GF-D8 (cell line): ENCODE measurements around the gene ATG7.
"Not testable (repeated sequence)": the region's sequence is repeated elsewhere in the genome, so short reads cannot be mapped to it uniquely, and the experiment has no call there.

ENCODE experiments used
- DNase-seq: peaks from one replicate; lab custom pipeline; 2025; lab: John Stamatoyannopoulos, UW

ATG7 gene

GRCh38 chr3:11569156-11569741 is 297.1 kb downstream of the ATG7 start:
- no peak for DNase-seq

DNA sequence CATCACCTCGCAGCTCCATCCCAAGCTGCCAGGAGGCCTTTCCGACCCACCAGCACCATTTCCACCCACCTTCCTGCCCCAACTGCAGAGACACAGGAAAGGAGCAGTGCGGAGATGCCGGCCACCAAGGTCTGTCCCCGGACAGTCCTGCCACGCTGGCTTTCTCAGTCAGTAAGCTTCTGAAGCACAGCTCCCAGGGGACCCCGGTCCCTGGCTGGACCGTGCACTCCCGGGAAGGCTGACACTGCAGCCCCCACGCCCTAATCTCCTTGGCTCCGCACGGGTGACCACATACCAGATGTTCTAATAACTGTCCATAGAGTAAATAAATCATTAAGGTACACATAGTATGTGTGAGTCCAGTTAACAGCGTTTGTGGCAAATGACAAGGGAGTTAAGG is 298.1 kb downstream of the ATG7 start:
- DNase-seq: no peak

- no peak for DNase-seq
Measured at GRCh38 chr3:11570789-11571495, 298.7 kb downstream of the ATG7 start.

DNA sequence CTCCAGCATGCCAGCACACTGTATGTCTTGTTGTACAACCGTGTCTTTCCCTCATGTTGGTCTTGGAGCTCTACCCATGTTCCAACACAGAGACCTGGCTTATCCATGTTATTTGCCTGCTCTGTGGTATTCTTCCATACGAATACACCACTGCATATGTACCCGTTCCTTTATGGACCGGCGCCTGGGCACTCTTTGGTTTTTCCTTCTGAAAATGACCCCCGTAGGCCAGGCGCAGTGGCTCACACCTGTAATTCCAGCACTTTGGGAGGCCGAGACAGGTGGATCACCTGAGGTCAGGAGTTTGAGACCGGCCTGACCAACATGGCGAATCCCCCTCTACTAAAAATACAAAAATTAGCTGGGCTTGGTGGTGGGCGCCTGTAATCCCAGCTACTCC is 300.5 kb downstream of the ATG7 start:
- DNase-seq: not testable (repeated sequence)

- no peak for DNase-seq
Measured at GRCh38 chr3:11574981-11575669, 302.9 kb downstream of the ATG7 start.

DNA sequence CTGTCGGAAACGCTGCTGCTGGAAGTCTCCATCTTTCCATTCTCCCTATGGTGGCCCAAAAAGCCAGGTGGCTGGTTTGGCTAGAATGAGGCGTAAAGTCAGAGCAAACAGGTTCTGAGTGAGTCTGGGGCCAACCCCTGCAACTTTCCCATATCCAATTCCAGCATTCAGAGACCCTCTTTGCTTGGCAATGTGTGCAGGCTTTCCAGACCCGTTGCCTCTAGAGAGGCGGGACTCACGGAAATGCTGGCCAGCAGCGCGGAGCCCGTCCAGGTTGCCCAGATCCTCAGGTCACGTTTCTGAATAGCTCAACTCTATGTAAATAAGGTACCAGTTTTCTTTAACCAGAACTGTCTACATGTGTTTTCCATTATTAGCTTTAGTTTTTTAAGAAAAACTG is 303.5 kb downstream of the ATG7 start:
- DNase-seq: no peak

DNA sequence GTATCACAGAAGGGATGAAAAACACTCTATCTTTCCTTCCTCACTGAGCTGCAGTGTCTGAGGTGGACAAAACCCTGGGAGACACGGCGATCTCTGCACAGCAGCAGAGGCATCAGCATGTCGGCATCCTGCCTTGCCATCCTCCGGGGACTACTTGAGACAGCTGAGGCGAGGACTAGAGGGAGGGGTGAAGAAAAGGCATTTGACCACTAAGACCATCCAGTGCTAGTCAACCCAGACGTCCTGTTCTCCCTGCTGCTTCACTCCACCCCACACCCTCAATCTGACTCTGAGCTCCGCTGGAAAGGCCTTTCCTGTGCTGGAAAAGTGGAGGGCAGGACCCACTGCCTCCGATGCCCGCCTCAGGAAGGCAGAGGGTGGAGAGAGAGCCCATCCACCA is 304.3 kb downstream of the ATG7 start:
- DNase-seq: no peak

DNA sequence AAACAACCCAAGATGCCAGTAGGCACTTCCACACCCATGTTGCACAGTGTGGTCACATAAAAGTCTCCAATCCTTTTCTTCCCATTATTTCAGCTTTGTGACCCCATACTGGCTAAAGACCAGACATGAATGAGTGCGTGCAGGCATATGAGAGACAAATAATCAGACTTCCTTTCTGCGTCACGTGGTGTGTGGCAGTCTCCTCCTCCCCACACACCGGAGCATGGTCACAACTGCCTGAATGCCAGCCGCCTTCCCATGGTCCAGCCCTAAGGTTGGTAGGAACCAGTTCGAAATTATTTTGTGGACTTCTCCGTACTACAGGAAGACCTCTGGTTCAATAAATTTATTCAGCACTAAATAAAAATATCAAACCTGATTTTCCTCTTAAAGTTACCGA is 306.0 kb downstream of the ATG7 start:
- no peak for DNase-seq

- DNase-seq: no peak
Measured at GRCh38 chr3:11580645-11581044, 308.4 kb downstream of the ATG7 start.

GRCh38 chr3:11581237-11582190 is 309.3 kb downstream of the ATG7 start:
- DNase-seq: no peak

DNA sequence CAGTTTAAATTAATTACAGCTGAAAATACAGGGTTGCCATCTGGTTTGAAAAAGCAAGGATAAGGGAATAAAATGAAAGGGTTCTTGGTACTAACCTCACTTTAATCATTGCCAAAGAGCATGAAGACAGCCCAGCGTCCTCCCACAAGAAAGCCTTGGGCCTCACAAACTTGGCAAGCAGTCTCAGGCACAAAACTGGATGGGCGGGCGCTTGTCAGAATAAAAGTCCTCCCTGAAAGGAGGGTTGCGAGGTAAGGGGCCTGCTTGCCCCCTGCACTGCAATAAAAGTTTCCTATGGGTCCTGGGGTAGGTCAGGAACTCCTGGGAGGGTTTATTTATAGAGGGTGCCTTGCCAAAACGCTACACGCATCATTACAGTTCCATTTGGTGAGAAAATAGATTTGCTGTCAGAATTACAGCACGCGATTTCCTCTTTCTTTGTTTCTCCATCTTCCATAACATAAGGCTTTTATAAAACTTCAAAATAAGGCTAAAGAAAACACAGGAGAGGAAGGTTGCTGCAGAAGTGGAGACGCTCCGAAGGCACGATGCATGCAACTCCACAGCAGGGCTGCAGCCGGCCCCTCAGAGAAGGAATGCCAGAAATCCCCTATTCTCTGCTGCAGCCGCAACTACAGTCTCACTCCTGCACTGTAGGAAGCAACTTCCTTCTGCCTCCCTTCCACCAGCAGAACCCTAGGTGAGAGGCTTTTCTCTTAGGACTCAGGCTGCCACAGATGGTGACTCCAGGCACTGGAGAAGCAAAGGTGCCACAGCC is 310.2 kb downstream of the ATG7 start:
- no peak for DNase-seq

GRCh38 chr3:11583235-11583634 is 311.0 kb downstream of the ATG7 start:
- DNase-seq: no peak

GRCh38 chr3:11583638-11584046 is 311.4 kb downstream of the ATG7 start:
- no peak for DNase-seq

- DNase-seq: no peak
Measured at GRCh38 chr3:11584570-11584969, 312.4 kb downstream of the ATG7 start.

- DNase-seq: no peak
Measured at GRCh38 chr3:11587766-11588165, 315.6 kb downstream of the ATG7 start.

DNA sequence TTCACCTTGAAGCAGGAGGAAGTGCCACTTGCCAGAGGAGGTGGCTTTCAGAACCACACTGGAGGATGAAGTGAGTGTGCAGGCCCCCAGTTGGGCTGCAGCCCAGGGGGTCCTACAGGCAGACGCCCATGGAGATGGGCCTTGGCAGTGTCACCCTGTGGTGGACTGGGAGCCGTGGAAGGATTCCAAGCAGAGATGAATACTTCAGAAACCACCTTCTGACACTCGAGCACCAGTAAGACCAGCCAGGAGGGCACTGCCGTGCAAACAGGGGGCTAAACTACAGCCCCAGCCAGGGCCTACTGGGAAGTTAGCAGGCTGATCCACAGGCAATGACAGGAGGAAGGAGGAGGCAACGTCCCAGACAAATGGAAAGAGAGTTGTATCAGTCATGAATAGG is 316.1 kb downstream of the ATG7 start:
- no peak for DNase-seq

DNA sequence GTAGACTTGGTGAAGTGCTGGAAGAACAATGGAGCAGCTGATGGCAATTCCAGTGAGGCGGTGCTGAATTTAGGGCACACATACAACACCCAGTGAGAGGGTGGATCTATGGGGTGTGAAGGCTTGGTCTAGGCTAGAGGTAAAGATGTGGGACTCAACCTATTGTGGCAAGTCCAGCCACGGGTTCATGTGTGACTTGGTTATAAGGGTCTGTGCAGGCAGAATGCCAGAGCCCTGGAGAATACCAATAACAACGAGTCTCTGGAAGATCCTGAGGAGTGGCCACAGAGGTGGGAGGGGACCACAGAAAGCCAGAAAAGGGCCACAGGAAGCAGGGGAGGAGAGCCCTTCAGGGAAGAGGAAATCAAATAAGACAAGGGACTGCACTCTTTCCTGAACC is 316.6 kb downstream of the ATG7 start:
- DNase-seq: no peak

DNA sequence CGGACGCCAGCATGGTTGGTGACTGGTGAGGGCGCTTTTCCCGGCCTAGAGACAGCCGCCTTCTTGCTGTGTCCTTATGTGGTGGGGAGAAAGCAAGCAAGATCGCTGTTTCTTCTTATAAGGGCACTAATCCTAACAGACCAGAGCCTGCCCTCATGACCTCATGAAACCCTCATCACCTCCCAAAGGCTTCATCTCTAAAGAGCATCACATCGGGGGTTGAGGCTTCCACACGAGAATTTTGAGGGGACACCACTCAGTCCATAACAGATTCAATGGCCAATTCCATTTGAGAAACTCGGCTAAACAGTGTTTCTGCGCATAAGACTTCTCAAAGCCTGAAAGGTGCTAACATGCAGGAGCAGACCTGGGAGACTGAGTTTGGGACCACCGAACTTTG is 317.5 kb downstream of the ATG7 start:
- no peak for DNase-seq

GRCh38 chr3:11591002-11591355 is 318.8 kb downstream of the ATG7 start:
- no peak for DNase-seq

DNA sequence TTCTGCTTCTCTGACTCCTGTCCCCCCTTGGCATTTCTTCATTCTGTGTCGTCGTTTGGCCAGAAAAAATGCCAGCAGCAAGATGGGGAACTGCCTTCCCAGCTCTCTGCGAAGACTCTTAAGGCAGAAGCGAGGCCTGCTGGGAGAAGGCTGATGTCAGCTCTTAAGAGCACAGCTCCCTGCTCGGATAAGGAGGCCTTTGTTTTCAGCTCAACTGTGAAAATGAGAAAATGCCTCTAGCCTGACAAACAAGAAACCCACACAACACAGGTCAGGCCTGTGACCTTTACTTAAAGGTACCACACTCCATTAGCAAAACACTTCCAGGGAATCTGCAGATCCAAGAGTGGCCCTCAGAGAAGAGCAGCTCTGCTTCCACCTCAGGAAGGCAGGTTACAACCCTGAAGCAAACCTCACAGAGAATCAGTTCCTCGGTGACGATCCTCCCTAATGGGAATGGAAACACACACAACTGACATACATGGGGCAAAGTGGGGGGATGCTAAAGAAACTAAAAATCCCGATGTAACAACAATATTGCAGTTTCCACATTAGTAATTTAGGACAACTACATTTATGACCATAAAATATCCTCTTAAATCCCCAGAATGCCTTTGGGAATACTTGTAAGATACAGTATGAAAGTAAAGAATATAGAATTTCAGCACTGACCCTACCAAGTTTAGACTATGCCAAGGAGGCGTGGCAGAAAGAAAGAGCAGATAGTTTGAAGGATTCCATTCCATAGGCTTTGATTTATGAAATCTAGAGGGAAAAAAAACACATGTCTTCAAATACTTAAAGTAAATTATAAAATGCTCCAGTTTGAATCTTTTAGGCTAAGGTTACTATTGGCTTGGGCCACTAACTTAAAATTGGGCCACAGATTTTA is 319.4 kb downstream of the ATG7 start:
- DNase-seq: no peak
